Stimulated activated CD4-positive, alpha-beta T cell treated with anti-CD3 and anti-CD28 coated beads, TNF-alpha, amount 100 ng/mL, for 24 hours (primary cell): ENCODE data around the gene DUOXA2.
"Not testable (repeated sequence)": the region's sequence is repeated elsewhere in the genome, so short reads cannot be mapped to it uniquely, and the experiment has no call there.

ENCODE experiments used
- DNase-seq, 3 experiments: peaks; one replicate each; pipeline ENCODE4 v3.0.0-alpha.2; 2020; ENCODE audit warnings: low read depth in 3 of 3

The DUOXA2 gene

DNA sequence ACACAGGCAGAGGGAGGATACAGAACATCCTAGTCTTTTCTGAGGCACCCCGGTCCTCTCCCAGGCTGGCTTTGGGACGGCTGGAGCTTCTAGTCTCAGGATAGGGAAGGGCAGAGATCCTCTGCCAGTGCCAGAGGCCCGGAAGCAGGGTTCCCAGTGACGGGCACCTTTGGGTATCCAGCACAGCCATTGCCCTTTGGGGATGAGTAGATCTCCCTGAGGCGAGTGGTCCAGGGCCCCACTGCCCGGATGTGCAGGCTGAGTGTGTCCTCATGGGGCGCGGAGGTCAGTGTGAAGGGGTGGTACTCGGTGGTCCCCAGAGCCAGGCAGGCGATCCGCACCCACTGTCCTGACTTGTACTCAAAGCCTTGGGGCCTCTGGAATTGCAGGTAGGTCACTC, 18.5 kb upstream of the DUOXA2 start:
- no peak for DNase-seq

DNA sequence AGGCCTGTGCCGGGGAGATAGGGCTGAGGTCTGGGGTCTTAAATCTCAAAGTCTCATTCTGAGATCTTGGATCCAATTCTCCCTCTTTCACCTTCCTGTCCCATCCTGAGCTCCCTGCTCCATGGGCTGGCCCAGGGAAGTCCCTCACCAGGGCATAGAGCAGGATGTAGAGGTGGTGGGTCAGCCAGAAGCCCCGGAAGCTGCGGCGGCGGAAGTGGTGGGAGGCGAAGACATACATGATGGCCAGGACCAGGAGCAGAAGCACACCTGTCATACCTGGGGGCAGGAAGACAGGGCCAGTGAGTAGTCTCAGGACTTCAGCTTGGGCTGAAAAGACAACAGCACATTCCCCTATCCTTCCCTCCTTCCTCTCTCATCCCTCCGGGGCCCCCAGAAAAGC, 16.7 kb upstream of the DUOXA2 start:
- DNase-seq, result no peak

DNA sequence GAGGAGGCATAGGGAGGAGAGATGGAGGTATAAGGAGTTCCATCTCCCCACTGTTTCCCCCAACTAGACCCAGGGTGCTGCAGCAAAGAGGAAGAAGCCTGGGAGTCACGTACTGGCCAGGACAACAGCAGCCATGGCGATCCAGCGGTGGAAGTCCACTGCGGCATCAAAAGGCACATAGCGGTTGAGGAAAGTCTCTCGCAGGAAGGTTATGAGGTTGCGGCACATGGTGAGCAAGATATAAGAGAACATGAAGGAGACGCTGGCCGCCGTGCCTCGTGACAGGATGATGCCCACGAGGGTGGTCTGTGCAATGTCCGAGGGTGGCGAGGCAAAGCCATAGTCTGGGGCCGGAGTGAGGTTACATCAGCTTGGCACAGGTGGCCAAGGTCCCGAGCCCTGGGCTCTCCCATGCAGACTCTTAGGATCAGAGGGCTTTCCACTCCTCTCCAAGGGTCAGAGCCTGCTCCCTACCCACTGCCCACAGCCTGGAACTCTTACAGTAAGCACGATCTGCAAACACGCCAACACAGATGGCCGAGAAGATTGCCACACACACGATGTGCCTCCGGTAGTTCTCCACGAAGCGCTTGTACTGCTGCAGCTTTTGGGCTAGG, 14.5 kb upstream of the DUOXA2 start:
- DNase-seq, result no peak

DNA sequence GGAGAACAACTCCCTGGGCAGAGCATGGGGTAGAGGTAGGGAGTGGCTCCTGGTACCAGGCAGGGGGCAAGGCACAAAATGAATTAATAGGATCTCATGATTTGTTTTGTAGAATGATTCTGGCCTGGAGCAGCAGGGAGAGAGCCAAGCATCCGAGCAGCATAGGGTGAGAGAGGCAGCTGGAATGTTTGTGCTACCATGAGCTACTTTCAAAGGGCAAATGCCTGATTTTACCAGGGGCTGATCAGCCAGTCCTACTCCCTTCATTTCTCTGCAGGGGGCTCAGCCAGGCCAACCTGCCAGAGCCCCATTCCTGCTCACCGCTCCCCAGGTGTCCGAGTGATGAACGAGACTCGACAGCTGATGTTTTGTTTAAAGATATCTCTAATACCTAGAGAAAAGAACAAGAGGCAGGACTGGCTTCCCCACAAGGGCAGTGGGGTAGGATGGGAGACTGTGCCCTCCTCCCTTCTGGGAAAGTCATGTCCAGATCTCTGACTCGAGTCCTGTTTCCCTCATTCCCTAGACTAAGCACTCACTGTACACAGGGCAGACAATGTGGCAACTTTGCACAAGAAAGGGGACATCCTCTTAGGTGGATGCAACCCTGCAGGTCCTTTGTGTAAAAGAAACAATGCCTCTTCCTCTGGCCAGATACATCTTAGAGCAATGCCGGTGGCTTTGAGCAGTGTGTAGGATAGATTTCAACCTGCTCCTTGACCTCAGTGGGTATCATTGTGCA, 13.1 kb upstream of the DUOXA2 start:
- DNase-seq, result no peak

DNA sequence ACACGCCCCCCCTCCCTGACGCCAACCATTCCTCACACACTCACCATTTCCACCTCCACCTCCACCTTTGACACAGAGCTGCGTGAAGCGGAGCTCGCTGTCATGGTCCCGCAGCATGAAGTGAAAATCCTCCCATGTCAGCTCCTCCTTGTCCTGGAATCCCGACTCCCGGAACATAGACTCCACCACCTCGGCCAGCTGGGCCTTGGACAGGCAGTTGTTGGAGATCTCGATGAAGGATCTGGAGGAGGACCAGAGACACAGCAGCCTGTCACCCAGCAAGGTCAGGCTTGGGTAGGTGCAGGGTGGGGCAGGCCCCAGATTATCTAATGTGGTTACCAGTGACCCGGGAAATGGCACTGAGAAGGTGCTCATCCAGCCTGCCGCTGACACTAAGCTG, 12.4 kb upstream of the DUOXA2 start:
- DNase-seq, result no peak

DNA sequence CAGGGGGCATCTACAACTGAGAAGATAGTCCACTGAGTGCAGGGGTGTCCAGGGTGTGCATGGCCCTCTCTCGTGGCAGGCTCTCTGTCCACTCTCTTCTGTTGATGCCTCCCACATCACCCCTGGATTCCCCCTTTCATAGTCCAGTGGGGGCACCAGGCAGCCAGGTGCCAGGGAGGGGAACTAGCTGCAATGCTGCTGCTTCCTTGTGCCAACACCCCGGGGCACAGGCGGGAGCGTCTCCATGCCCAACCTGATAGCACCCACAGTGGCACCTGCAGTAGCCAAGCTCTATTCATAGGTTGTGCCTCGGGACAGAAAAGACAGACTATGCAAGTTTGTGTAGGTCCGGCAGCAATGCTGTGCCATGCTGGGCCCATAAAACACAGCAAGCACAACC, 11.9 kb upstream of the DUOXA2 start:
- DNase-seq, result no peak

DNA sequence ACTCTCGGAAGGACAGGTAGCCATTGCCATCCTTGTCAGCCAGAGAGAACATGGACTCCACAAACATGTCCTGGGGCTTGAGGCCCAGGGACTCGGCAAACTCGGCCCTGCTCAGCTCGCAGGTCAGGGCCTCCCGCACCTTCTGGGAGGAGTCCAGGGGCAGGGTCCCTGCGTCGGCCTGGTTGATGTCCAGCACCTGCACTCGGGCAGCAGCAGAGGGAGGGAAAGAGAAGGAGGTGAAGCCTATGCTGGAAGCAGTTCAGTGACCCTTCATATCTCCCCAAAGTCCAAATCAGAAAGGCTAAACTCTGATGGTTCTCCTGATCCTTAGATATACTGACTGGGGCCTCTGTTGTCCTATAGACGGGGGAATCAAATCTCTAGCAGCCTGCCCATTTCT, 10.0 kb upstream of the DUOXA2 start:
- not testable (repeated sequence) for DNase-seq

DNA sequence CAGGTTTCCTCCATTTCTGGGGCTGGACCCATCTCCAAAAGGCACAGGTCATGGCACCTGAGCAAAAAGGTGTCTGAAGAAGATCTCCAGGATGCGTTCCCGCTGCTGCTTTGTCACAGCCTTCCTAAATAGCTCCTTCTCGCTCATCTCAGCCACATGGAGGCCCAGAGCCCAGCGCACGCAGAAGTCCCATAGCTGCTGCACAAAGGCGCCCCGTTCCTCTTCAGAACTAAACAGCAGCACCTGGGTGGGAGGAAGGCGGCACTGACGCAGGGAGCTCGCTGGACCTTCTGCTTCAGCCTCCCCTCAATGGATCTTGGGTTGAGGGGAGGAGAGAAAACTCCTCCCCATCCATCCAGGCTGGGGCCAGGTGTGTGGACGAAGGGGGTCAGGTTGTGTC, 8.5 kb upstream of the DUOXA2 start:
- DNase-seq, result no peak

DNA sequence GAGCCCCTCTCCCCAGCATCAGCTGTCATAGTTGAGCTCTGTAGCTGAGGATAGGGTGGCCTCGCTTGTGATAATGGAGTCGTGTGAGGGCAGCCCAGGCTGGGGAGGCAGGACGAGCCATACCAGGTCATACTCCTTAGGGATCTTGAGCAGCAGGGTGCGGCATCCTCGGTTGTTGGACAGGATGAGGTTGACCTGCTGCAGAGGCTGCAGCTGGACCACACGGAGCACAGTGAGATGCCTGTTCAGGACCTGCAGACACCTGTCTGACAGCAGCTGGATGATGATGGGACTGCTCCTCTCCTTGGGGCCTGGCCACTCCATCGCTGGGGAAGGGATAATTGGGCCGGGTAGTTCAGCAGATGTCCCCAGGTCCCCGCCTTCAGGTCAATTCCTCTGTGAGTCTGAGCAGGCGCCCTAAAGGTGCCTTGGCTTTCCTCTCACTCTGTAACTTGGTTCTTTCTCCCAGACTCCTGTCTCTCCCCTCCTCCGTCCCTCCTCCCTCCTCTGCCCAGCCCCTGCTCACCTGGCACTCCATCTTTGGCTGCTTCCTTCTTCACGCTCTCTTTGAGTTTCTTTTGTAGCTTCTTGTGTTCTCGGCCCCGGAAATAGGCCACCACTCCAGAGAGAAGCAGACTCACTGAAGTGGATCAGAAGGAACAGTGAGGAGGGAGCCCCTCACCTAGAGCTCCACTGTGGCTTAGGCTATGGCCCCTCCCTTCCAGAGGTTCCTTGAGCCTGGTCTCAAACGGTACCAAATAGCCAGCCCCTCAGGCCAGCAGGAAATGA, 7.9 kb upstream of the DUOXA2 start:
- no peak for DNase-seq

DNA sequence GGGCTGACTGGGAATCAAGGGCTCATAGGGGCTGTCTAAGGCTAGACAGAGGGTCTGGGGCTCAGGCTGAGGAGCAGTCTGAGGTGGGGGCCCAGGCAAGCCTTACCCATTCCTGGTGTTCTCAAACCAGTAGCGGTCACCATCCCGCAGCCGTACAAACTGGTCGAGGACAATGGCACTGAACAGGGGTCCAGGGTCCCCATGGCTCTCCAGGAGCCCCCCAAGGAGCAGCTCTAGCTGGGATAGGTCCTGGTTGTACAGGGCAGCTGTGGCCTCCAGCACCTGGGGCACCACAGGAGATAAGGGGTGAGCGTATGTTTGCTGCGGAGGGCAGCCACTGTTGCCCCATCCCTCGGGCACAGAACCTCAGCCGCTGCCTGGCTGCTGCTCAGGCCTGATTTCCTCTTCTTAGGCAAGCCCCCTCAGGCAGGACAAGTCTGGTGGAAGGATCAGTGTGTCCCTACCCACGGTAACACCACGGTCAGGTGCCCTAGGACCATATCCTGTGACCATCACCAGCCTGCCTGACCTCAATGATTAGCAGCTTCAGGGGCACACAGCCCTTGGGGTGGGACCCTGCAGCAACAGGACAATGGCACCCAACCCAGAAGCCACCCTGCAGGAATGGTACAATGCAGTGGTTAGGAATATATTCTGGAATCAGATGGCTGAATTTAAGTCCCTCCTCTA, 6.0 kb upstream of the DUOXA2 start:
- no peak for DNase-seq

DNA sequence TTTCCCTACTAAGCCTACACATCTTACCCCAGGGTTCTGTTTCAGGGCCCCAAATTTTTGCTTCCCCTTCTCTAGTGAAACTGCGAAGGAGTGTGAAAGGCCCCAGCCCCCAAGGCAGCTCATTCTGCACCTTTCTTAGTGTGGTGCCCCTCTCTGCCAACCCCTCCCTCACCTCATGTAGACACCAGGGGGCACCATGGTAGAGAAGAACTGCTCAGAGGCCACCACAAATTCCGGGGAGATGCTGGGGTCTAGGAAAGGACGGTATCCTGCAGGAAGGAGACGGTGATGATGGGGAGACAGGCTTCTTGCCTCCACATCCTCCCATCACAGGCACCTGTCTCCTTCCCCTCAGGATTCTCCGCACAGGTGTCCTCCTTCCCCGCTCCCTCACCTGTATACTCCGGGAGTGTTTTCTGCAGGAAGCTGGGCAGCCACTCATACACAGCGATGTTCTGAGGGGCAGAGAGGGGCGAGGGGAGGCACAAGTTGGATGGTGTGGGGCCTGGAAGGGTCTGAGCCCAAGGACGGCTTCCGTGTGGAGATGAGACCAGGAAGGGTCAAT, 3.8 kb upstream of the DUOXA2 start:
- DNase-seq, result no peak

DNA sequence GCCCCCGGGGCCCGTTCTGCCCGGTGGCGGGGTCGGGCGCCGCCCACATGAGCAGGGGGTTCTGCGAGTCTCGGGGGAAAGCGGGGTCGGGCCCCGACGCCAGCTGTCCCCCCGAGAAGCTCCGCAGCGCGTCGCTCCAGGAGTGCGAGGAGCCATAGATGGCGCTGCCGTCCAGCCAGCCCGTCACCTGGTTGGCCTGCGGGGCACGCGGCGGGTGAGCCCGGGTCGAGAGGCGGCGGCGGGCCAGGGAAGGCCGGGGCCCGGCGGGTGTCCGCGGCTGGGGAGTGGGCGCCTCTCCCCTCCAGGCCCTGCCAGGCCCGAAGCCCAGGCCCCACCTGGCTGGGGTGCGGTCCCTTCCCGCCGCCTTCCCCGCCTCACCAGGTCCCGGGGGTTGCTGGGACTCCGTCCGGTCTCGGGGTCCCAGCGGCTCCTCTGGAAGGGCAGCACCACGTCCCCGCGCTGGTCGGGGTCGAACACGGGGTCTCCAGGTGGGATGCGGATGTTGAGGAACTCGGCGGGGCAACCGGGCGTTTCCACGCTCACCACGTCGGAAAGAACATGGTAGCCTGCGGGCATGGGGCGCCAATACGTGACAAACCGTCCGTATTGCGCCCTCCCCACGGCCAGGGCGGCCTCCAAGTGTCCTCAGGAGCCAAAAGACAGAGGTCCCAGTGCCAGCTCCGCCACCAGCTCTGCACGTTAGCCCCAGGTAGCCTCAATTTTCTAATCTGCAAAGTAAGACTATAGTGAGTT, 2.6 kb upstream of the DUOXA2 start:
- no peak for DNase-seq

DNA sequence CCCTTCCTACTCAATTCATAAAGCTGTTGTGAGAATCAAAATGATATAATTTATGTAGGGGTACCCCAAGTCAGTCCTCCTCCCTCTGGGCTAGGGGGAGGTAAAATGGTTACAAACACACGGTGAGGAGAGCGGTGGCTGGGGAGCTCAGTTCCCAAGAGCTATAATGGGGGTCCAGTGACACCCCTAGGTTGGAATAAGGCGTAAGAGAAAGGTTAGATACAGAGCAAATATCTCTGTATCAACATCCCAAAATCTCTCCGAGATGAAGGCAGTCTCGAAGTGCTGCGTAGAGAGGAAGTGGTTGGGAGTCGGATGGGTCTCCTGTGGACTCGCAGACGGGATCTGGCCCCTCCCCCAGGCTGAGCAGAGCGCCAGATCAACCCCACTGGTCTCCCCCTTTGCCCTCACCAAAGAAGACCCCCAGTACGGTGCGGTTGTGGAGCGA, 2.0 kb upstream of the DUOXA2 start:
- DNase-seq, result no peak

DNA sequence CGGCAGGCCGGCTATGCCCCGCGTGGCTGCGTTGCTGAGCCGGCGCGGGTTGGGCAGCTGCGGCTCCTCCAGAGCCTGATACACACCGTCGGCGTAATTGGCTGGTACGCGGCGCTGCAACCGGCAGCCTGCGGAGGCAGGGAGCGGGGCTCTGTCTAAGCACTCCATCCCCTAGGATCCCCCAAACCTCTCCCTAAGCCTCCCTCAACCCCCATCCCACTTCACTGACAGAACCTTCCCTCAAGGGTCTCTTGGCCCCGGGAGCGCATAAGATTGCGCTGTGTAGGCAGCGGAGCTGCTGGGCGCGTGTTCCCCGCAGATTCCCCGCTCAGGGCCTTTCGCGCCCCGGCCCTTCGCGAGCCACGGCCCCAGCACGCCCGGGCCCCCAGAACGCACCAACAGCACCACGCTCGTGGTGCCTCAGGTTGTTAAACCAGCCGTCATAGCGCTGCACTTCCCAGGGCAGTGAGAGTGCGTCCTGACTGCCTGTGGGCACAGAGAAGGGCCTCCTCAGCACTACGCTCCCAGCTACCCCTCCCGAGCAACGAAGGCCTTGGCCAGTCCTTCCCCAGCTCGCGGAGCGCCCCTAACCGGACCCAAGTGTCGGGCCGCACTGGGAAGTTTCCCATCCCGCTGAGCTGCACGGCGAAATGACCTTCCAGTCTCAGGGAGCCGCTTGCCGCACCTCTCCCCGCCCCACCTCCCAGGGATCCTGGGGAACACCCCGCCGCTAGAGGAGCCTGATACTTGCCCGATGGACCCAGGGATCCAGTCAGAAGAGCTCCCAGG, 1.3 kb upstream of the DUOXA2 start:
- DNase-seq, result no peak

DNA sequence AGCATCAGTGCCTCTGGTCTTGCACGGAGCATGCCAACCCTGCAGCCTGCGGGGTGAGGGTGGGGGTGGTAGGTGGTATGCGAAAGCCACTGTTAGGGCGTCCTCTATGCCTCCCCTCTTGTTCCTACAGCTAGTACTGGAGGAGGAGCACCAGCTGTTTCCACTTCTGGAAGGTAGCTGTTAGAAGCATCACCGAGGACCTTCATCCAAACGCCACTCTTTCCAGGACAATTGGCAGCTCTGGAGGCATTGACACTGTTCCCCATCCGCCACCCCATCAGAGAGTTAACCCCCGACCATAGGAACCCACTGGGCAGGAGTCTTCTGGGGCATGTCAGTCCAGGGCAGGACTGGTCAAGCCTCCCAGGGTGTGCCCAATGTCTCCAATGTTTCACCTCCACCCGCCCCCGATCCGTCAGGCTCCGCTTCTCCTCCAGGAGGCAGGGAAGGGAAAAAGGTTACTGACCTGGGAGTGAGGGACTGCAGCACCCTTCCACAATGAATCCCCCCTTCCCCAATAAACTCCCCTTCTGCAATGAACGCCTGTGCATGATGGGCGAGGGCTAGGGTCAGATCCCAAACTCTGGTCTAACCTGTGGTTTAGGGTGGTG, 641 bp upstream of the DUOXA2 start:
- DNase-seq, result no peak

DNA sequence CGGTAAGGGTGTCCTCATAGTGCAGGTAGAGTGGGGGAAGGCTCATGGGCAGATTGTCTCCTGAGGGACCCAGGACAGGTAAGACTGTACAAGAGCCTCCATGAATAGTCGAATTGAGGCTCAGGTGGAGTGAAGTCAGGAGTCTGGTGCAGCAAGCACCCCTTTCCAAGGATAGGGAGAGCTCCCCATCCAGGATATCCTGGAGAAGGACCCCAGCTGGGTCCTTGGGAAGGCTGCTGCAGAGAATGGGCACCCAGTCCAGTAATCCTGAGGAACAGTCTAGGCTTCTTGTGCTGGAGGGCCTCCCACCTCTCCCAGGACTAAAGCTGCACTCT, 592 bp downstream of the DUOXA2 start:
- DNase-seq, result no peak

DNA sequence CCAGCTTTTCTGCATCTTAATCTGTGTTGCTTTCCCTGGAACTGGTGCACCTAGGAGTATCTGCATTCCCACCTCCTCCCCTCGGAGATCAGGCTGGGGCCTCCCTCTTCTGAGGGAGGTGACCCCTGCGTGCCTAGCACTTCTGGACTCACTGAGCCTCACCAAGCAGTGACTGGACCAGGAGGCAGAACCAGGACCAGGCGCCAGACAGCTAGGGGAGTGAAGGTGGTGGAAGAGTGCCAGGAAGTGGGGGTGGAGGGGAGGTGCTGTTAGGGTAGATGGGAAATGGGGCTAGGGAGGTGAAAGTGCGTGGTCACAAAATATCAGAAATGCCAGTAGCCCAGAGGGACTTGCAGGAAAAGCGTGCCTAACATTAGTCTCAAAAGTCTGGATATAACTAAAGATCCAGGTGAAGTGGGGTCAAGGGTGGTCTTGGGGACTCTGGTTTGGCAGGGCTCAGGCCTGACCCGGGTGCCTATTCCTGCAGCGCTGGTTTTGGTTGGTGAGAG, 1.2 kb downstream of the DUOXA2 start:
- DNase-seq, result no peak

DNA sequence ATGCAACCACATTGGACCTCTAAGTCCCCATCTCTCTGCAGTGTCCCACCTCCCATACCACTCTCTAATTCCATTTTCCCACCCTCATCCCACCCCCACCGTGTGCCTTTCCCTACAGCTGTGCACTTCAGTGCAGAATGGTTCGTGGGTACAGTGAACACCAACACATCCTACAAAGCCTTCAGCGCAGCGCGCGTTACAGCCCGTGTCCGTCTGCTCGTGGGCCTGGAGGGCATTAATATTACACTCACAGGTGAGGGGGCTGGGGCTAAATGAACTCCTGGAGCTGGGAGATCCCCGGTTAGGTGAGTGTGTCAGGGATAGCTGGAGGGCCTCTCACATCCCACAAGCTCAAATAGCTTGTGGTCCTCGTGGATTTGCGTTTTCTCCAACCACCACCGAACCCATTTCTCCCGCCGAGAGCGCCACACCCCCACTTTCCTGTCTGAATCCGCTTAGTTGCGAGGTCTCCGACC, 1.9 kb downstream of the DUOXA2 start:
- no peak for DNase-seq

DNA sequence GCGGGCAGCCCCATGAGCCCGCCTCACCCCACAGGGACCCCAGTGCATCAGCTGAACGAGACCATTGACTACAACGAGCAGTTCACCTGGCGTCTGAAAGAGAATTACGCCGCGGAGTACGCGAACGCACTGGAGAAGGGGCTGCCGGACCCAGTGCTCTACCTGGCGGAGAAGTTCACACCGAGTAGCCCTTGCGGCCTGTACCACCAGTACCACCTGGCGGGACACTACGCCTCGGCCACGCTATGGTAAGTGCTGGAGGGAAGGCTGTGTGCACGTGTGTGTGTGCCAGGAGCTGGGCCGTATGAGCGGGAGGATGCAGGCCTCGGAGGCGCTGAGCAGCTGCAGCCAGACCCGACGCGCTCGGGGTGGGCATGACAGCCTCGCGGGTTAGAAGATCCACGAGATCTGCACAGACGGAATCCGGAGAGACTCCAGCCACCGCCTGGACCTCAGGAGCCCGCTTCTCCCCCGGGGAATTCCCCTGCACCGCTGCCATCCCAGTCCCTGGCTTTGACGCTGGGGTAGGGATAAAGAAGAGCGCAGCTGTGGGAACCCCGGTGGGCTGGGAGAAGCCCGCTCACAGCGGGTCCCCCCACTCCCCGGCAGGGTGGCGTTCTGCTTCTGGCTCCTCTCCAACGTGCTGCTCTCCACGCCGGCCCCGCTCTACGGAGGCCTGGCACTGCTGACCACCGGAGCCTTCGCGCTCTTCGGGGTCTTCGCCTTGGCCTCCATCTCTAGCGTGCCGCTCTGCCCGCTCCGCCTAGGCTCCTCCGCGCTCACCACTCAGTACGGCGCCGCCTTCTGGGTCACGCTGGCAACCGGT, 2.6 kb downstream of the DUOXA2 start:
- no peak for DNase-seq
